BE2C (cell line): ENCODE measurements around the gene ZNRF1.

Source experiments
- DNase-seq: peaks from one replicate; pipeline ENCODE4 v3.0.0-alpha.2; 2020
- H3K27me3 ChIP-seq: fragments of 250-450 bp; sonication (Bioruptor Pico); 2 replicates; pipeline ENCODE4 v1.5.1; 2020; ENCODE audit warnings: mild to moderate bottlenecking
- H3K36me3 ChIP-seq: fragments of 250-450 bp; sonication (Bioruptor Pico); 2 replicates; pipeline ENCODE4 v1.5.1; 2020; ENCODE audit warnings: mild to moderate bottlenecking
- H3K4me1 ChIP-seq: fragments of 250-450 bp; sonication (Bioruptor Pico); 2 replicates; pipeline ENCODE4 v1.5.1; 2020
- H3K4me3 ChIP-seq: 2 replicates; pipeline ENCODE4 v1.5.1; 2011; ENCODE audit warnings: low read depth, low read length
- H3K9me3 ChIP-seq: fragments of 250-450 bp; sonication (Bioruptor Pico); 2 replicates; pipeline ENCODE4 v1.5.1; 2020
- CTCF ChIP-seq: IDR thresholded peaks from 2 replicates; pipeline ENCODE4 v1.5.1; 2012; ENCODE audit warnings: mild to moderate bottlenecking, low read depth, low read length

ZNRF1 gene

DNA sequence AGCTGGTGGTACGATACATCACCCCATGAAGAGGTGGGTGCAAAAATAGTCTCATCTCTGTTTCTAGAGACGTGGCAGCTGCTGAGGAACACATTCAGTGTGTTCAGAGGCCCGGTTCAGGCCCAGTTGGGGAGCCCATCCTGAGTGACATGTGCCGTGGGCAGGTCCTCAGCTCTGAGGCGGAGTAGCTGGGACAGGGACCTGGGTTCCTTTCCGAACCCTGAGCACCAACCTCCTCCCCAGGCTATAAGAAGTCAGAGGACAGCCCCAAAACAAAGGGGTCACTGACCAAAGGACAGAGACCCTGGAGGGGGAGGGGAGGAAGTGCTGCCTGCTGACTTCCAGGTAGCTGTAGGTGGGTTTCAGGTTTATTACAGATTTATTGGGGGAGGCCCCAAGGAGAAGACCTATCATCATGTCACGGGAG lies 112.7 kb downstream of the ZNRF1 start:
- Histone ChIP-seq H3K36me3 (no peaks in the 10 kb centered on the region), H3K4me1 (peaks cover 28% of the 10 kb centered on the region), H3K9me3 (no peaks in the 10 kb centered on the region), H3K4me3 (no peak overlapping the region; the same call in 1 of the 2 replicates), H3K27me3 (no peaks in the 10 kb centered on the region)
- TF ChIP-seq CTCF = no peak
- DNase-seq = no peak

GRCh38 chr16:75111961-75112733 lies 113.3 kb downstream of the ZNRF1 start:
- H3K4me3 ChIP-seq = no peak overlapping the region
- H3K36me3 ChIP-seq = no peaks in the 10 kb centered on the region
- no peaks in the 10 kb centered on the region for H3K27me3 ChIP-seq
- H3K4me1 ChIP-seq = peaks cover 23% of the 10 kb centered on the region
- no peak for DNase-seq
- TF ChIP-seq CTCF = no peak
- H3K9me3 ChIP-seq = no peaks in the 10 kb centered on the region

GRCh38 chr16:75112734-75113491 lies 114.1 kb downstream of the ZNRF1 start:
- Histone ChIP-seq H3K9me3 (no peaks in the 10 kb centered on the region), H3K4me3 (no peak overlapping the region), H3K27me3 (no peaks in the 10 kb centered on the region), H3K4me1 (peaks cover 19% of the 10 kb centered on the region), H3K36me3 (no peaks in the 10 kb centered on the region)
- no peak for TF ChIP-seq CTCF
- DNase-seq = no peak

DNA sequence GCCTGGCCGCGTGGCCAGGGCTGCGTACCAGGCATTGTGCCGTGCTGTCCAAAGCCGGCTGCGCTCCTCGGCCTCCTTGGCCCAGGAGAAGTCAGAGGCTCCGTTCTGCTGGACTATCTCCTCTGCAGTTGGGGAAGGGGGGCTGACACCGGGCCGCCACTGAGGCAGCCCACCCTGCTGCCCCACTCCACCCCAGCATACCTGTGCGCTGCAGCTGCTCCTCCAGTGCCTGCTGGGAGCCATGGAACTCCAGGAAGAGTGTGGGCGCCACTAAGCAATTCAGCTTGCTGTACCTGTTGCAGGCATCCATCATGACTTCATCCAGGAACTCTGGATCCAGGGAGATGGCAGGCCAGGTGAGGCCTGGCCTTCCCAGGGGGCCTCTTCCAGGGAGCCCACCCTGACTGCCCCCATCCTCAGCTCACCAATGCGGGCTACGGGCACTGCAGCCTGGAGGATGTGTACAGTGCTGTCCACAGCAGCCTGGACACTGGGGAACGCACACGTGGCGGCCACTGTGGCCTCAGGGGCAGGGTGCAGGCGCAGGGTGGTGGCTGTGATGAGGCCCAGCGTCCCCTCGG lies 114.8 kb downstream of the ZNRF1 start:
- TF ChIP-seq CTCF = no peak
- Histone ChIP-seq H3K36me3 (no peaks in the 10 kb centered on the region), H3K9me3 (no peaks in the 10 kb centered on the region), H3K4me3 (no peak overlapping the region), H3K27me3 (no peaks in the 10 kb centered on the region), H3K4me1 (peaks cover 18% of the 10 kb centered on the region)
- DNase-seq = no peak

DNA sequence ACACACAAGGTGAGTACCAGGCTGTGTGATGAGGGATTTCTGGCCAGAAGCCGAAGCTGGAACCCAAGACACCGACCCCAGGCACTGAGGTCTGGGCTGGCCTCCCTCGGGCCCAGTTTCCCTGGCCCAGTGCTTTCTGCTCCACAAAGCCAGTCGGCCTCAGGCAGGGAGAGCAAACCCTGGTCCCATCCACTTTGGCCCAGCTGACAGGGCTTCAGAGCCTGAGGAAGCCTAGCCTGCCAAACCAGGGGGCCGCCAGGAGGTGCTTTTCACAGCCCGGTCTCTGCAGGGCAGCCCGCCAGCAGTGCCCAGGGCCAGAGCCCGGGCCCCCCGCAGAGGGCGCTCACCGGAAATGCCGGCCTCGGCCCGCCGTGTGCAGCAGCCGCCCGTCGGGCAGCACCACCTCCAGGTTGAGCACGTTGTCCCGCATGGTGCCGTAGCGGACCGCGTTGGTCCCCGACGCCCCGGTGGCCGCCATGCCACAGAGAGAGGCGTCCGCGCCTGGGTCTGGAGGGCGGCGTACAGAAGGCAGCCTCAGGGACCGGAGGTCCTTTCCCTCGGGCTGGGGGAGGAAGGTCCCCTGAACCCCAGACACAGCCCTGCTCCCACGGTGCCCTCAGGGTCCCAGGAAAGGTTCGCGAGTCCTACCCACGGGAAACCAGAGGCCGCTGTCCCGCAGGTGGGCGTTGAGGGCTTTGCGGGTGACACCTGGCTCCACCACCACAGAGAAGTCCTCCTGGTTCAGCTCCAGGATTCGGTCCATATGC lies 115.5 kb downstream of the ZNRF1 start:
- H3K36me3 ChIP-seq = no peaks in the 10 kb centered on the region
- no peak for TF ChIP-seq CTCF
- DNase-seq = no peak

More for the DNA sequence above, 115.5 kb downstream of the ZNRF1 start:
- H3K4me1 ChIP-seq = peaks cover 11% of the 10 kb centered on the region
- no peak overlapping the region for H3K4me3 ChIP-seq
- H3K9me3 ChIP-seq = no peaks in the 10 kb centered on the region
- H3K27me3 ChIP-seq = no peaks in the 10 kb centered on the region
